Endothelial cell of umbilical vein (primary cell): ENCODE data around the gene EPAS1. TPM values are rescaled to one million over a fixed set of nuclear protein-coding genes. Genes with fewer than 3 reads are reported as not detected.
A peak's percentile ranks its signal among the peaks of the same experiment; 100 is the strongest.

ENCODE experiments used
- BruUV-seq: library from RNA; stranded (reverse); fragments of 400-500 nt; replicated peaks from 2 replicates; lab custom pipeline; 2021; lab: Mats Ljungman, UMichigan
- CTCF ChIA-PET: fragments of 300-600, 350-600 bp; sonication (Branson Sonifier 250); formaldehyde crosslinking; loops from one replicate; lab custom pipeline; 2021; ENCODE audit warnings: antibody characterized with exemption, inconsistent platforms; lab: Charles Lee
- POLR2A ChIA-PET: fragments of 300-600, 350-600 bp; sonication (Branson Sonifier 250); formaldehyde crosslinking; loops from one replicate; lab custom pipeline; 2021; ENCODE audit warnings: antibody characterized with exemption, inconsistent platforms; lab: Charles Lee
- DNase-seq: peaks from one replicate; pipeline ENCODE4 v3.0.0-alpha.2; 2011; ENCODE audit warnings: low read depth, low spot score
- FAIRE-seq: peaks from 2 replicates; lab custom pipeline; 2011; peaks lifted over from hg19 to GRCh38; lab: Jason Lieb, UNC
- H2AFZ ChIP-seq: 2 replicates; pipeline ENCODE4 v1.6.0; 2012; ENCODE audit warnings: low read depth, low read length, control low read depth, inconsistent platforms
- H3K27ac ChIP-seq: 2 replicates; pipeline ENCODE4 v1.5.1; 2011; ENCODE audit warnings: low read depth, mild to moderate bottlenecking, control low read depth, low read length, moderate library complexity; ENCODE audit not compliant: insufficient read depth
- H3K27me3 ChIP-seq, 2 experiments: 2 replicates each; pipeline versions ENCODE4 v1.6.0 to v1.6.1; 2011; ENCODE audit warnings: low read length in 2 of 2, mixed read lengths in 1 of 2; ENCODE audit not compliant: control insufficient read depth in 2 of 2, insufficient read depth in 2 of 2
- H3K36me3 ChIP-seq, 2 experiments: 2 replicates in 1 of 2; 3 replicates in 1 of 2; pipeline ENCODE4 v1.5.1; 2011; ENCODE audit warnings: low read length in 2 of 2, mild to moderate bottlenecking in 1 of 2, moderate library complexity in 1 of 2; ENCODE audit not compliant: control insufficient read depth in 2 of 2, insufficient read depth in 2 of 2; ENCODE audit errors: extremely low read depth in 1 of 2
- H3K4me1 ChIP-seq: 3 replicates; pipeline ENCODE4 v1.5.1; 2011; ENCODE audit warnings: mild to moderate bottlenecking, low read length; ENCODE audit not compliant: control insufficient read depth, insufficient read depth; ENCODE audit errors: extremely low read depth
- H3K4me2 ChIP-seq: 2 replicates; pipeline ENCODE4 v1.6.1; 2011; ENCODE audit warnings: low read length, control low read depth, mixed read lengths; ENCODE audit not compliant: insufficient read depth
- H3K4me3 ChIP-seq, 3 experiments: fragments of 200-600 bp in 1 of 3; sonication (generic), shearing (Covaris generic) in 1 of 3; replicated peaks in 1 of 3; 2 replicates each; pipeline ENCODE4 v1.5.1; 2011 to 2016; ENCODE audit warnings: control low read depth in 3 of 3, low read length in 3 of 3, mild to moderate bottlenecking in 2 of 3, inconsistent platforms in 1 of 3, low read depth in 1 of 3, moderate library complexity in 1 of 3; ENCODE audit not compliant: insufficient read depth in 1 of 3
- H3K79me2 ChIP-seq: 2 replicates; pipeline ENCODE4 v1.6.0; 2012; ENCODE audit warnings: low read length, inconsistent platforms; ENCODE audit not compliant: control insufficient read depth, insufficient read depth
- H3K9ac ChIP-seq: replicated peaks from 2 replicates; pipeline ENCODE3; 2011; ENCODE audit warnings: low read length, control low read depth; ENCODE audit not compliant: insufficient read depth; ENCODE audit errors: extremely low read depth
- H3K9me1 ChIP-seq: replicated peaks from 3 replicates; pipeline ENCODE4 v1.6.0; 2011; ENCODE audit warnings: mild to moderate bottlenecking, low read length; ENCODE audit not compliant: control insufficient read depth, insufficient read depth; ENCODE audit errors: extremely low read depth
- H3K9me3 ChIP-seq: replicated peaks from 2 replicates; pipeline ENCODE4 v1.5.1; 2012; ENCODE audit warnings: low read length, inconsistent platforms; ENCODE audit not compliant: control insufficient read depth, insufficient read depth
- H4K20me1 ChIP-seq: replicated peaks from 2 replicates; pipeline ENCODE3; 2011; ENCODE audit warnings: mild to moderate bottlenecking, low read length; ENCODE audit not compliant: control insufficient read depth, insufficient read depth; ENCODE audit errors: extremely low read depth
- EZH2 ChIP-seq: IDR thresholded peaks from 2 replicates; pipeline ENCODE4 v1.6.1; 2012; ENCODE audit warnings: borderline replicate concordance, low read depth, mild to moderate bottlenecking, moderate library complexity, low read length, inconsistent platforms; ENCODE audit not compliant: severe bottlenecking
- FOS ChIP-seq: IDR thresholded peaks from 2 replicates; pipeline ENCODE4 v1.6.1; 2011; ENCODE audit warnings: mild to moderate bottlenecking, low read length, moderate library complexity, borderline replicate concordance; ENCODE audit not compliant: insufficient read depth
- GATA2 ChIP-seq: IDR thresholded peaks from 2 replicates; pipeline ENCODE4 v1.7.0; 2011; ENCODE audit warnings: low read depth, mild to moderate bottlenecking, moderate library complexity, mixed read lengths, low read length; ENCODE audit not compliant: insufficient read length, insufficient read depth
- JUN ChIP-seq: IDR thresholded peaks from 2 replicates; pipeline ENCODE4 v1.6.1; 2011; ENCODE audit warnings: borderline replicate concordance, low read depth; ENCODE audit not compliant: insufficient read length, insufficient read depth
- MYC ChIP-seq: IDR thresholded peaks from one replicate; pipeline ENCODE4 v1.6.1; 2011; ENCODE audit warnings: mild to moderate bottlenecking, low read depth, low read length
- POLR2A ChIP-seq: IDR thresholded peaks from 2 replicates; pipeline ENCODE4 v1.6.1; 2012; ENCODE audit warnings: low read depth, mild to moderate bottlenecking, control low read depth, low read length
- POLR2AphosphoS5 ChIP-seq: IDR thresholded peaks from 2 replicates; pipeline ENCODE4 v1.6.1; 2012; ENCODE audit warnings: low read depth, mild to moderate bottlenecking, control low read depth, low read length, moderate library complexity; ENCODE audit not compliant: insufficient read depth
- dilution Hi-C: fragments of 300-500 bp; cut with MboI; formaldehyde crosslinking; loops from one replicate; pipeline ENCODE4 v1.15.0; 2019; ENCODE audit warnings: low sequenced_read_pairs; ENCODE audit not compliant: extremely low pct_ligation_motif_present
- intact Hi-C: fragments of 100-400 bp; cut with micrococcal nuclease; formaldehyde crosslinking; loops from one replicate; pipeline ENCODE4 v1.10.0; 2022
- polyA plus RNA-seq, 4 experiments: library from polyadenylated mRNA; depleted of rRNA in 3 of 4; stranded (reverse) in 3 of 4; unstranded in 1 of 4; fragments of >200 nt; gene quantifications; 2 replicates each; pipeline versions ENCODE4 v1.2.1 to v1.2.3, GENCODE V29; 2011 to 2012; ENCODE audit warnings: missing spikeins in 1 of 4
- total RNA-seq: library from RNA; stranded (reverse); gene quantifications from 2 replicates; pipeline ENCODE4 v1.2.3, GENCODE V29; 2021
- TF ChIP-seq, protein P1 (sequence below): IDR thresholded peaks from 2 replicates; pipeline ENCODE4 v1.6.1; 2011; ENCODE audit not compliant: insufficient read depth, insufficient read length
- TF ChIP-seq, protein P2 (sequence below), 2 donors: IDR thresholded peaks; 1 replicate in 1 of 2; 2 replicates in 1 of 2; pipeline ENCODE4 v1.5.1; 2011; ENCODE audit warnings: low read length in 2 of 2, mild to moderate bottlenecking in 2 of 2, moderate library complexity in 2 of 2, control low read depth in 1 of 2, inconsistent platforms in 1 of 2, low read depth in 1 of 2; ENCODE audit not compliant: insufficient read depth in 1 of 2; ENCODE audit errors: extremely low read depth in 1 of 2

EPAS1 gene
- total and polyA plus RNA-seq, 2 donors (not counting 3 experiments of a cell fraction or from before 2014, with no cell fraction given) = 229 to 374 TPM

DNA sequence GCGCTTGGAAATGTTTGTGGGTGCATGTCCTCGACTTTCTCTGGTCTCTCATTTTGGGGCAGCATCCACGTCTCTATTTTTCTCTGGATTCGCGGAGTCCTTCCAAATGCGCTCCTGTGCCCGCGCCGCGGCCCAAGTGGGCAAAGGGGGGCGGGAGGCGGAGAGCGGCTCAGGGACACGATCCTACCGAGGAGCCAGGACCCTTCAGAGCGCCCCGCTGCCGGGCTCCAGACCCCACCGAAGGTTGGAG is 990 bp downstream of the EPAS1 start:
- peaks cover 56% of the 10 kb centered on the region for H3K79me2 ChIP-seq
- H3K27ac ChIP-seq = peak overlapping the region; percentile 81
- H4K20me1 ChIP-seq = peaks cover 4% of the 10 kb centered on the region
- peak overlapping the region; percentile 82 for H3K4me2 ChIP-seq
- peaks cover 31% of the 10 kb centered on the region for H3K4me1 ChIP-seq
- dilution Hi-C loops = no loop called here
- ChIA-PET POLR2A (interaction anchor here (1.4 to 1.8 kb wide), 5 partner anchors 25 to 73 kb away, joined by 4 to 10 read pairs (median 9); no protein-coding TSS in a partner anchor), CTCF (interaction anchor here (1.3 to 4.7 kb wide), 4 partner anchors 68 to 268 kb away, joined by 6 to 44 read pairs (median 9); no protein-coding TSS in a partner anchor)
- intact Hi-C loops = loop anchor here (1.0 to 5.0 kb wide), 3 partner anchors 121 to 287 kb away; no protein-coding TSS in a partner anchor
- peak overlapping the region; percentile 64 to 86 (median 66) for H3K4me3 ChIP-seq
- H3K9ac ChIP-seq = peak overlapping the region; percentile 96
- DNase-seq (no peak), FAIRE-seq (no peak)
- no peaks in the 10 kb centered on the region for H3K9me3 ChIP-seq
- H2AFZ ChIP-seq = peak overlapping the region; percentile 7
- no peaks in the 10 kb centered on the region for H3K27me3 ChIP-seq
- BruUV-seq = TSS peak; percentile 7
- no peaks in the 10 kb centered on the region for H3K36me3 ChIP-seq
- TF ChIP-seq, protein P1, sequence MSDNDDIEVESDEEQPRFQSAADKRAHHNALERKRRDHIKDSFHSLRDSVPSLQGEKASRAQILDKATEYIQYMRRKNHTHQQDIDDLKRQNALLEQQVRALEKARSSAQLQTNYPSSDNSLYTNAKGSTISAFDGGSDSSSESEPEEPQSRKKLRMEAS = no peak
- no peak for TF ChIP-seq POLR2AphosphoS5
- TF ChIP-seq EZH2 = no peak
- TF ChIP-seq, protein P2, sequence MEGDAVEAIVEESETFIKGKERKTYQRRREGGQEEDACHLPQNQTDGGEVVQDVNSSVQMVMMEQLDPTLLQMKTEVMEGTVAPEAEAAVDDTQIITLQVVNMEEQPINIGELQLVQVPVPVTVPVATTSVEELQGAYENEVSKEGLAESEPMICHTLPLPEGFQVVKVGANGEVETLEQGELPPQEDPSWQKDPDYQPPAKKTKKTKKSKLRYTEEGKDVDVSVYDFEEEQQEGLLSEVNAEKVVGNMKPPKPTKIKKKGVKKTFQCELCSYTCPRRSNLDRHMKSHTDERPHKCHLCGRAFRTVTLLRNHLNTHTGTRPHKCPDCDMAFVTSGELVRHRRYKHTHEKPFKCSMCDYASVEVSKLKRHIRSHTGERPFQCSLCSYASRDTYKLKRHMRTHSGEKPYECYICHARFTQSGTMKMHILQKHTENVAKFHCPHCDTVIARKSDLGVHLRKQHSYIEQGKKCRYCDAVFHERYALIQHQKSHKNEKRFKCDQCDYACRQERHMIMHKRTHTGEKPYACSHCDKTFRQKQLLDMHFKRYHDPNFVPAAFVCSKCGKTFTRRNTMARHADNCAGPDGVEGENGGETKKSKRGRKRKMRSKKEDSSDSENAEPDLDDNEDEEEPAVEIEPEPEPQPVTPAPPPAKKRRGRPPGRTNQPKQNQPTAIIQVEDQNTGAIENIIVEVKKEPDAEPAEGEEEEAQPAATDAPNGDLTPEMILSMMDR (IDR thresholded peaks at IDR 0.05; ENCODE audit: extremely low read depth in 1 of 2, insufficient read depth in 1 of 2, low read depth in 1 of 2, low read length in 2 of 2) = no peak
- no peak for TF ChIP-seq MYC
- TF ChIP-seq POLR2A = no peak
- no peak for TF ChIP-seq FOS
- no peak for TF ChIP-seq GATA2
- no peak for TF ChIP-seq JUN
- H3K9me1 ChIP-seq = no peaks in the 10 kb centered on the region
